Neuronal stem cell (in vitro differentiated cells): ENCODE results near the gene SNX19.

Experiments
- DNase-seq: peaks from one replicate; pipeline ENCODE4 v3.0.0-alpha.2; 2013; ENCODE audit warnings: low spot score
- H2AFZ ChIP-seq: one replicate; pipeline ENCODE4 v1.6.1; 2013; ENCODE audit warnings: mild to moderate bottlenecking, low read length, inconsistent platforms
- H2AK5ac ChIP-seq: 2 replicates; pipeline ENCODE4 v1.6.1; 2013; ENCODE audit warnings: low read depth, mild to moderate bottlenecking, inconsistent platforms, low read length, moderate library complexity, mixed read lengths
- H2BK120ac ChIP-seq: 2 replicates; pipeline ENCODE4 v1.6.1; 2013; ENCODE audit warnings: low read depth, mild to moderate bottlenecking, inconsistent platforms, low read length, moderate library complexity, mixed read lengths
- H2BK12ac ChIP-seq: one replicate; pipeline ENCODE4 v1.6.1; 2013; ENCODE audit warnings: low read length, inconsistent platforms
- H2BK15ac ChIP-seq: 2 replicates; pipeline ENCODE4 v1.6.1; 2013; ENCODE audit warnings: mild to moderate bottlenecking, low read length, inconsistent platforms, mixed read lengths
- H2BK5ac ChIP-seq: one replicate; pipeline ENCODE4 v1.6.1; 2013; ENCODE audit warnings: inconsistent platforms, mild to moderate bottlenecking, low read length, moderate library complexity
- H3K14ac ChIP-seq: one replicate; pipeline ENCODE4 v1.6.1; 2013; ENCODE audit warnings: low read length, inconsistent platforms
- H3K18ac ChIP-seq: 2 replicates; pipeline ENCODE4 v1.6.1; 2013; ENCODE audit warnings: low read length, inconsistent platforms
- H3K23ac ChIP-seq: 2 replicates; pipeline ENCODE4 v1.6.1; 2013; ENCODE audit warnings: low read depth, mild to moderate bottlenecking, mixed read lengths, low read length, inconsistent platforms; ENCODE audit not compliant: poor library complexity
- H3K27ac ChIP-seq: replicated peaks from 3 replicates; pipeline ENCODE4 v1.5.1; 2013; ENCODE audit warnings: low read length, inconsistent platforms
- H3K27me3 ChIP-seq, 3 experiments: 2 replicates each; pipeline ENCODE4 v1.6.1; 2013; ENCODE audit warnings: low read length in 3 of 3, mild to moderate bottlenecking in 2 of 3, inconsistent platforms in 1 of 3, low read depth in 1 of 3, mixed read lengths in 1 of 3, moderate library complexity in 1 of 3; ENCODE audit not compliant: control insufficient read depth in 3 of 3, insufficient read depth in 3 of 3
- H3K36me3 ChIP-seq, 2 donors: replicated peaks in 1 of 2; 2 replicates each; pipeline ENCODE4 v1.6.1; 2013; ENCODE audit warnings: low read length in 2 of 2; ENCODE audit not compliant: control insufficient read depth in 2 of 2, insufficient read depth in 2 of 2
- H3K4ac ChIP-seq: 2 replicates; pipeline ENCODE4 v1.6.1; 2013; ENCODE audit warnings: inconsistent platforms, mild to moderate bottlenecking, low read length, moderate library complexity
- H3K4me1 ChIP-seq, 2 donors: 1 replicate in 1 of 2; 2 replicates in 1 of 2; pipeline ENCODE4 v1.6.1; 2013; ENCODE audit warnings: low read length in 2 of 2, low read depth in 1 of 2; ENCODE audit not compliant: control insufficient read depth in 2 of 2, insufficient read depth in 1 of 2
- H3K4me2 ChIP-seq: one replicate; pipeline ENCODE4 v1.6.1; 2013; ENCODE audit warnings: mild to moderate bottlenecking, low read length, inconsistent platforms; ENCODE audit not compliant: insufficient read depth, poor library complexity, severe bottlenecking
- H3K4me3 ChIP-seq, 2 donors: 2 replicates each; pipeline ENCODE4 v1.5.1; 2013; ENCODE audit warnings: low read length in 2 of 2, mild to moderate bottlenecking in 2 of 2, inconsistent platforms in 1 of 2, moderate library complexity in 1 of 2
- H3K79me1 ChIP-seq: one replicate; pipeline ENCODE4 v1.6.1; 2013; ENCODE audit warnings: low read depth, mild to moderate bottlenecking, inconsistent platforms, low read length, moderate library complexity
- H3K9ac ChIP-seq: one replicate; pipeline ENCODE4 v1.6.1; 2013; ENCODE audit warnings: mild to moderate bottlenecking, low read depth, low read length, inconsistent platforms; ENCODE audit not compliant: poor library complexity
- H3K9me3 ChIP-seq, 2 donors: replicated peaks in 1 of 2; 2 replicates each; pipeline versions ENCODE3 to v1.6.1; 2013; ENCODE audit warnings: low read length in 2 of 2, mild to moderate bottlenecking in 2 of 2, inconsistent platforms in 1 of 2, low read depth in 1 of 2, mixed read lengths in 1 of 2, moderate library complexity in 1 of 2; ENCODE audit not compliant: control insufficient read depth in 2 of 2, insufficient read depth in 1 of 2
- H4K8ac ChIP-seq: one replicate; pipeline ENCODE4 v1.6.1; 2013; ENCODE audit warnings: low read depth, mild to moderate bottlenecking, inconsistent platforms, low read length, moderate library complexity
- H4K91ac ChIP-seq: one replicate; pipeline ENCODE4 v1.6.1; 2013; ENCODE audit warnings: low read length, low read depth, mild to moderate bottlenecking, inconsistent platforms; ENCODE audit not compliant: poor library complexity
- WGBS, 2 donors: extraction: QIAGEN DNeasy Blood & Tissue Kit; methylation state at CpG; one replicate each; pipeline ENCODE4 v1.1.7; 2013; ENCODE audit warnings: missing lambda C conversion rate in 2 of 2, mixed read lengths in 1 of 2; ENCODE audit not compliant: insufficient read length in 2 of 2, insufficient replicate concordance in 1 of 2; ENCODE audit errors: extremely low coverage in 2 of 2; 5-methylcytosine and 5-hydroxymethylcytosine counted together

The SNX19 gene

DNA sequence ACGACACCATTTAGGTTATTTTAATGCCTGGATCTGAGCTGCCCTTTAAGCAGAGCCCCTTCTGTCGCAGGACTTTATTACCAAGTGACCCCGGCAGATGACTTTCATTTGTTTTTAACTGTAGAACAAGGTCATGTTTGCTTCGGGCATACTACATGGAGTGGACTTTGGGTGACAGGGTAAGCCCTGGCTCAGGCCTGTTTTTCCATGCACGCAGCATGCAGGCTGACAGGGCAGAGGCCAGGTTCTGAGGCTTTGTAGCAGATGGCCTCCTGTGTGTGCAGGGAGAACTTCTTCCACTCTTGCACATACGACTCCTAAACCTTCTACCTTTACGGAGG lies 50.5 kb downstream of the SNX19 start:
- Histone ChIP-seq H3K23ac (no peak overlapping the region), H2BK120ac (no peak overlapping the region), H3K36me3 (peaks cover 0 to 8% of the 10 kb centered on the region in 2 donors), H3K4me2 (no peak overlapping the region), H2BK5ac (no peak overlapping the region), H3K27me3 (no peaks in the 10 kb centered on the region), H4K8ac (no peak overlapping the region), H3K79me1 (no peaks in the 10 kb centered on the region), H3K4me3 (no peak overlapping the region), H2BK12ac (no peak overlapping the region), H3K27ac (no peak overlapping the region), H2BK15ac (no peak overlapping the region), H3K4me1 (peaks cover 0 to 10% of the 10 kb centered on the region in 2 donors), H3K4ac (no peak overlapping the region), H2AFZ (no peak overlapping the region), H3K9me3 (no peaks in the 10 kb centered on the region), H4K91ac (no peak overlapping the region), H3K14ac (no peak overlapping the region), H3K9ac (no peak overlapping the region), H3K18ac (no peak overlapping the region), H2AK5ac (no peak overlapping the region)
- no CpG with 5 or more reads among the region's 7 CpGs for WGBS, 2 donors
- DNase-seq = no peak

DNA sequence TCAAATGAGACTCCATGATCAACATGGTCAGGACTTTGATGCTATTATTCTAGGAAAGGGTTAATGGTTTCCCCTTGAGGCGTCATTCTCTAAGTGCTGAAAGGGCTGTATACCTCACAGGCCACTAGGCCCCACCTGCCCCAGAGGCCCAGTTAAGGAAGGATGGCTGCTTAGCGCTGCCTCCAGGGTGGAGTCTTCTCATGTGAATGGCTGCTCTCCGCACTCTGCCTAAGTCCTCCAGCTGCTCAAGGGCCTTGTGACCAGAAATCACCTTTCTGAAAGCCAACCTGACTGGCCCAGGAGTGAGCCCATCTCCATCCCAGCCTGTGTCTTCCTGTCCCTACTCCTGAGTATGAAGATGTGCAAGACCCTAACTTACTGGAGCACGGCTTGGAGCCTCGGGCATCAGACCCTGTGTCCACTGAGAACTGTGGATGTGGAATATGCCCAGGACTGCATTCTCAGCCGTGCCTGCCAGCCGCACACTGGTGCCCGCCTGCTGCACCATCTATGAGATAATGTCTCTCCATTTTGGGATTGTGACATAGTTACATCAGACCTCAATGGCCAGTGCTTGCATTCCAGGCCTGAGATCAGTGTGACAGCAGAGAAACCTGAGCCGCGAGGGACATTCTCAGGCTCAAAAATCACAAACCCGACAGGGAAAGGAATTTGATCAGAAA lies 51.0 kb downstream of the SNX19 start:
- Histone ChIP-seq H3K9me3 (no peaks in the 10 kb centered on the region), H3K4me1 (peaks cover 0 to 10% of the 10 kb centered on the region in 2 donors), H3K4me2 (no peak overlapping the region), H2BK5ac (no peak overlapping the region), H3K27ac (no peak overlapping the region), H2BK12ac (no peak overlapping the region), H3K18ac (peak overlapping the region; percentile 58), H2AFZ (no peak overlapping the region), H4K91ac (no peak overlapping the region), H3K9ac (peak overlapping the region; percentile 18), H4K8ac (no peak overlapping the region), H2AK5ac (no peak overlapping the region), H3K14ac (no peak overlapping the region), H3K27me3 (no peaks in the 10 kb centered on the region), H2BK120ac (no peak overlapping the region), H3K79me1 (no peaks in the 10 kb centered on the region), H3K4me3 (no peak overlapping the region), H3K23ac (no peak overlapping the region), H3K36me3 (peaks cover 0 to 3% of the 10 kb centered on the region in 2 donors), H2BK15ac (no peak overlapping the region), H3K4ac (no peak overlapping the region)
- no peak for DNase-seq
- WGBS, 2 donors = no CpG with 5 or more reads among the region's 11 CpGs

DNA sequence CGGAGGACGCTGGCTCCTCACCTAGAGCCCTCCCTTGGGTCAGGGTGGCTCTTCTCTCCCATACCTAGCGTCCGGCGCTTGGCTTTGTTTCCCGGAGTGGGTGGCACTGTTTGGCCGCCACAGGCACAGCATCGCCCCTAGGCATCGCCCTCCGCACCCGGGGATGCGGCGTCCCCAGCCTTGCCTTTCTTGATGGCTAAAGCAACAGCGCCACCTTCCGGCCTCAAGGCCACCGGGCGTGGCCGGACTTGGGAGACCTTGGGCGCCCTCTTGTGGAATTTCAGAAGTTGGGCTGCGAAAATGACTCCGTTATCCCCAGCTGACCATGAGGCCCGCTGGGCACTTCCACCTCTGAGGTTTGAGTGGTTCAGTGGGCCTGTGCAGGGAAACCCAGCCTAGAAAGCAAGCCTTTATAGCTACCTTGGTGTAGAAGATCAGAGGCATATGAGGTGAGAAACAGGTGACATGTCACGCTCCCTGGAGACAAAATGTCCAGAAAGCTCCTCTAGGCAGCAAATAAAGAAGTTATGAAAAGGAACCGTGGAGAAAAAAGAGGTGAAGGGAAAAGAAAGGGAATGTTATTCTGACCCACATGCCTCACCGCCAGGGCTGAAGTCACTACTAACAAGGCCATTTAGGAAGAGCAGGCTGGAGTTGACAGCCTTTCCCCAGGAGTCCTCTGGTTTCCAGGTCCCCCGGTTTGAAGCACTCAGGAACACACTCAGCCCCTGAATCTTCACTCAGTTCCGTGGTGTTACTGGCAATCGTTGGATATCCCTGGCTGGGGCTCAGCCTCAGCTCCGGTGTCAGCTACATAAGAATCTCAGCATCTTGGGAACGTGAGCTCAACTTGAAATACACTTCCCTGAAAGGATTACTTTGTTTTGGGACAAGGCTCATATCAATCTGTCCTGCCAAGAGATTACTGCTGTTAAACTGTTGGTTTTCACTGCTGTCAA lies 54.1 kb downstream of the SNX19 start:
- Histone ChIP-seq H2BK120ac (no peak overlapping the region), H2BK15ac (no peak overlapping the region), H3K23ac (no peak overlapping the region), H3K4me2 (no peak overlapping the region), H2BK5ac (no peak overlapping the region), H3K27ac (no peak overlapping the region), H3K4me1 (peaks cover 0 to 10% of the 10 kb centered on the region in 2 donors), H3K9me3 (no peaks in the 10 kb centered on the region), H2AK5ac (peak overlapping the region; percentile 32), H3K18ac (peak overlapping the region; percentile 15), H3K27me3 (no peaks in the 10 kb centered on the region), H2AFZ (peak overlapping the region; percentile 65), H3K4ac (no peak overlapping the region), H3K4me3 (no peak overlapping the region), H4K91ac (no peak overlapping the region), H4K8ac (no peak overlapping the region), H3K9ac (no peak overlapping the region), H3K14ac (no peak overlapping the region), H3K36me3 (no peaks in the 10 kb centered on the region), H3K79me1 (no peaks in the 10 kb centered on the region), H2BK12ac (no peak overlapping the region)
- DNase-seq = peak; percentile 97
- WGBS, 2 donors = no CpG with 5 or more reads among the region's 30 CpGs

DNA sequence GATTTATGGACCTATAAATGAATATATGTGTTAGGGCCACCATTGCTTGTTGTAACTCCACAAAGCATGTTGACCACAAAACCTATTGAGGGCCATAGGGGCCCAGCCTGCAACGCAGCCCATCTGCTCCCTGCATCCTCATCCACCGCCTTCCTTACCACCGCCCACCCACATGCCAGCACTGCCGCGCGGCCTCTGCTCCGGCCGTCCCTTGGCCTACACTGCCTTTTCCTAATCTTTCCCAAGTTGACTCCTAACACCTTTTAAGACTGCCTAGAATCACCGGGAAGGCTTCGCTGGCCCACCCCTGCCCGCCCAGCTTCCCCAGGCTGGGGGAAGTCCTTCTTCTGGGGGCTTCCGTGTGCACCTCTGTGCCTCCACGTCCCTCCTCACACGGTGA lies 55.0 kb downstream of the SNX19 start:
- H3K9me3 ChIP-seq = no peaks in the 10 kb centered on the region

More for the DNA sequence above, 55.0 kb downstream of the SNX19 start:
- Histone ChIP-seq H3K9ac (no peak overlapping the region), H4K8ac (no peak overlapping the region), H3K36me3 (no peaks in the 10 kb centered on the region), H3K4me2 (no peak overlapping the region), H3K18ac (peak overlapping the region; percentile 46), H3K14ac (no peak overlapping the region), H3K27ac (no peak overlapping the region), H2BK15ac (peak overlapping the region; percentile 40), H3K79me1 (no peaks in the 10 kb centered on the region), H3K4me1 (peaks cover 0 to 10% of the 10 kb centered on the region in 2 donors), H3K23ac (no peak overlapping the region), H3K4me3 (no peak overlapping the region), H3K4ac (no peak overlapping the region), H4K91ac (no peak overlapping the region), H3K27me3 (no peaks in the 10 kb centered on the region), H2AK5ac (peak overlapping the region; percentile 32), H2BK5ac (no peak overlapping the region), H2BK120ac (no peak overlapping the region), H2AFZ (peak overlapping the region; percentile 65), H2BK12ac (no peak overlapping the region)
- no CpG with 5 or more reads among the region's 14 CpGs for WGBS, 2 donors
- no peak for DNase-seq
